Body of pancreas (tissue), 4 donors: ENCODE results near the gene TIMM10. TPM values are rescaled to one million over a fixed set of nuclear protein-coding genes. Genes with fewer than 3 reads are reported as not detected.

Experiments used
- ATAC-seq: fragments of 150-250 bp; one replicate; pipeline ENCODE4 v1.9.1; 2016
- DNase-seq, 4 donors: peaks; one replicate each; pipeline ENCODE4 v3.0.0-alpha.2; 2019
- H3K27ac ChIP-seq, 4 donors: fragments of 200-600 bp; sonication (generic); 1 replicate in 3 of 4; 2 replicates in 1 of 4; pipeline versions ENCODE4 v1.5.1 to v1.6.1; 2016 to 2019; ENCODE audit warnings: mild to moderate bottlenecking in 1 of 4, mixed read lengths in 1 of 4, moderate library complexity in 1 of 4
- H3K27me3 ChIP-seq, 2 donors: fragments of 200-600 bp; sonication (generic); one replicate each; pipeline ENCODE4 v1.6.0; 2016; ENCODE audit warnings: mild to moderate bottlenecking in 1 of 2
- H3K36me3 ChIP-seq, 2 donors: fragments of 200-600 bp; sonication (generic); replicated peaks in 1 of 2; 2 replicates each; pipeline ENCODE4 v1.5.1; 2016; ENCODE audit warnings: low read depth in 2 of 2; ENCODE audit not compliant: insufficient read depth in 1 of 2
- H3K4me1 ChIP-seq: fragments of 200-600 bp; sonication (generic); one replicate; pipeline ENCODE4 v1.6.0; 2016
- H3K4me3 ChIP-seq, 2 donors: fragments of 200-600 bp; sonication (generic); 1 replicate in 1 of 2; 2 replicates in 1 of 2; pipeline ENCODE4 v1.5.1; 2016 to 2019
- H3K9me3 ChIP-seq, 3 donors: fragments of 200-600 bp; sonication (generic); 1 replicate in 2 of 3; 2 replicates in 1 of 3; pipeline ENCODE4 v1.5.1; 2016
- CTCF ChIP-seq, 7 experiments: fragments of 450-650 bp in 4 of 7; fragments of 200-600 bp in 3 of 7; sonication (generic) in 3 of 7; IDR thresholded peaks; one replicate each; pipeline ENCODE4 v1.5.1; 2016 to 2019; ENCODE audit warnings: antibody characterized with exemption in 7 of 7
- POLR2A ChIP-seq, 3 donors: fragments of 450-650 bp; IDR thresholded peaks; one replicate each; pipeline ENCODE4 v1.6.1; 2016; ENCODE audit warnings: antibody characterized with exemption in 3 of 3, mild to moderate bottlenecking in 2 of 3
- WGBS, 2 donors: methylation state at CpG; one replicate each; pipeline ENCODE4 v1.1.5; 2017; 5-methylcytosine and 5-hydroxymethylcytosine counted together
- intact Hi-C: fragments of 100-400 bp; cut with DNase I; formaldehyde crosslinking; loops from one replicate; pipeline ENCODE4 v1.15.1; 2023
- total RNA-seq, 2 donors: library from RNA; depleted of rRNA; stranded (reverse); fragments of >200 nt; gene quantifications; one replicate each; pipeline ENCODE4 v1.1.0, GENCODE V29; 2016

The TIMM10 gene
- total RNA-seq, 2 donors from 2014 or later: 5.6 to 24.4 TPM

- H3K27me3 ChIP-seq: no peaks in the 10 kb centered on the region
- ATAC-seq (no peak), DNase-seq (no peak)
- H3K9me3 ChIP-seq: no peaks in the 10 kb centered on the region
- H3K36me3 ChIP-seq: peaks cover 0 to 14% of the 10 kb centered on the region in 2 donors
- no peak overlapping the region for H3K4me3 ChIP-seq
- no peak overlapping the region for H3K27ac ChIP-seq
- 78 to 84% methylated on average over 5 to 8 of the region's 8 CpGs for WGBS, 2 donors
- intact Hi-C loops: no loop called here
- peaks cover 24% of the 10 kb centered on the region for H3K4me1 ChIP-seq
- TF ChIP-seq CTCF (IDR thresholded peaks at IDR 0.05) (no peak), POLR2A (IDR thresholded peaks at IDR 0.05) (no peak)
Measured at GRCh38 chr11:57549983-57550382, 19.4 kb upstream of the TIMM10 start.

GRCh38 chr11:57547854-57548377 is 17.4 kb upstream of the TIMM10 start:
- Histone ChIP-seq H3K27ac (peak overlapping the region in 1 of 4 donors; percentile 15), H3K4me1 (peaks cover 23% of the 10 kb centered on the region), H3K4me3 (no peak overlapping the region), H3K36me3 (peaks cover 0 to 7% of the 10 kb centered on the region in 2 donors), H3K9me3 (no peaks in the 10 kb centered on the region), H3K27me3 (no peaks in the 10 kb centered on the region)
- ATAC-seq: peak; percentile 18
- TF ChIP-seq CTCF (IDR thresholded peaks at IDR 0.05) (no peak), POLR2A (IDR thresholded peaks at IDR 0.05) (no peak)
- intact Hi-C loops: no loop called here
- DNase-seq: peak; percentile 28 to 60 (median 50)
- WGBS, 2 donors: 17 to 26% methylated on average over 3 to 6 of the region's 6 CpGs

GRCh38 chr11:57546869-57547475 is 16.4 kb upstream of the TIMM10 start:
- WGBS, 2 donors: 65 to 70% methylated on average over 5 of the region's 5 CpGs
- no peak for ATAC-seq
- TF ChIP-seq POLR2A (IDR thresholded peaks at IDR 0.05): no peak
- no peak for TF ChIP-seq CTCF (IDR thresholded peaks at IDR 0.05)

GRCh38 chr11:57546451-57546850 is 15.9 kb upstream of the TIMM10 start:
- ATAC-seq (no peak), DNase-seq (no peak)
- Histone ChIP-seq H3K27me3 (no peaks in the 10 kb centered on the region), H3K4me1 (peaks cover 8% of the 10 kb centered on the region), H3K9me3 (no peaks in the 10 kb centered on the region), H3K27ac (no peak overlapping the region), H3K36me3 (peaks cover 0 to 2% of the 10 kb centered on the region in 2 donors), H3K4me3 (no peak overlapping the region)
- WGBS, 2 donors: 70 to 100% methylated on average over 2 to 4 of the region's 7 CpGs
- no peak for TF ChIP-seq POLR2A (IDR thresholded peaks at IDR 0.05)
- TF ChIP-seq CTCF (IDR thresholded peaks at IDR 0.05): no peak
- intact Hi-C loops: no loop called here

More at GRCh38 chr11:57546869-57547475, 16.4 kb upstream of the TIMM10 start:
- Histone ChIP-seq H3K9me3 (no peaks in the 10 kb centered on the region), H3K27ac (no peak overlapping the region), H3K36me3 (peaks cover 0 to 2% of the 10 kb centered on the region in 2 donors), H3K4me1 (peaks cover 13% of the 10 kb centered on the region), H3K27me3 (no peaks in the 10 kb centered on the region), H3K4me3 (no peak overlapping the region)
- no peak for DNase-seq
- intact Hi-C loops: no loop called here

GRCh38 chr11:57545883-57546282 is 15.3 kb upstream of the TIMM10 start:
- no peaks in the 10 kb centered on the region for H3K9me3 ChIP-seq
- ATAC-seq: no peak
- H3K4me1 ChIP-seq: peaks cover 8% of the 10 kb centered on the region
- peaks cover 0 to 2% of the 10 kb centered on the region in 2 donors for H3K36me3 ChIP-seq
- WGBS, 2 donors: 94 to 97% methylated on average over 6 to 7 of the region's 13 CpGs
- H3K27me3 ChIP-seq: no peaks in the 10 kb centered on the region
- H3K27ac ChIP-seq: no peak overlapping the region
- intact Hi-C loops: no loop called here
- no peak for DNase-seq
- no peak overlapping the region for H3K4me3 ChIP-seq
- TF ChIP-seq CTCF (IDR thresholded peaks at IDR 0.05) (no peak), POLR2A (IDR thresholded peaks at IDR 0.05) (no peak)
